ENCODE data around the gene LRMDA.
A peak's percentile ranks its signal among the peaks of the same experiment; 100 is the strongest.

The LRMDA gene

GRCh38 chr10:76089556-76090180 lies 658.2 kb downstream of the LRMDA start (continued):
- no peak for TF ChIP-seq ZNF658 (tag by site-specific recombination; IDR thresholded peaks at IDR 0.05)
- TF ChIP-seq, protein P1, sequence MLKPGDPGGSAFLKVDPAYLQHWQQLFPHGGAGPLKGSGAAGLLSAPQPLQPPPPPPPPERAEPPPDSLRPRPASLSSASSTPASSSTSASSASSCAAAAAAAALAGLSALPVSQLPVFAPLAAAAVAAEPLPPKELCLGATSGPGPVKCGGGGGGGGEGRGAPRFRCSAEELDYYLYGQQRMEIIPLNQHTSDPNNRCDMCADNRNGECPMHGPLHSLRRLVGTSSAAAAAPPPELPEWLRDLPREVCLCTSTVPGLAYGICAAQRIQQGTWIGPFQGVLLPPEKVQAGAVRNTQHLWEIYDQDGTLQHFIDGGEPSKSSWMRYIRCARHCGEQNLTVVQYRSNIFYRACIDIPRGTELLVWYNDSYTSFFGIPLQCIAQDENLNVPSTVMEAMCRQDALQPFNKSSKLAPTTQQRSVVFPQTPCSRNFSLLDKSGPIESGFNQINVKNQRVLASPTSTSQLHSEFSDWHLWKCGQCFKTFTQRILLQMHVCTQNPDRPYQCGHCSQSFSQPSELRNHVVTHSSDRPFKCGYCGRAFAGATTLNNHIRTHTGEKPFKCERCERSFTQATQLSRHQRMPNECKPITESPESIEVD (tag by site-specific recombination; IDR thresholded peaks at IDR 0.05) = peak; percentile 36; the same call in 1 of the 2 replicates
- TF ChIP-seq ZNF341 (tag by site-specific recombination; IDR thresholded peaks at IDR 0.05; ENCODE audit: low read depth) = peak; percentile 56
- TF ChIP-seq, protein P2, sequence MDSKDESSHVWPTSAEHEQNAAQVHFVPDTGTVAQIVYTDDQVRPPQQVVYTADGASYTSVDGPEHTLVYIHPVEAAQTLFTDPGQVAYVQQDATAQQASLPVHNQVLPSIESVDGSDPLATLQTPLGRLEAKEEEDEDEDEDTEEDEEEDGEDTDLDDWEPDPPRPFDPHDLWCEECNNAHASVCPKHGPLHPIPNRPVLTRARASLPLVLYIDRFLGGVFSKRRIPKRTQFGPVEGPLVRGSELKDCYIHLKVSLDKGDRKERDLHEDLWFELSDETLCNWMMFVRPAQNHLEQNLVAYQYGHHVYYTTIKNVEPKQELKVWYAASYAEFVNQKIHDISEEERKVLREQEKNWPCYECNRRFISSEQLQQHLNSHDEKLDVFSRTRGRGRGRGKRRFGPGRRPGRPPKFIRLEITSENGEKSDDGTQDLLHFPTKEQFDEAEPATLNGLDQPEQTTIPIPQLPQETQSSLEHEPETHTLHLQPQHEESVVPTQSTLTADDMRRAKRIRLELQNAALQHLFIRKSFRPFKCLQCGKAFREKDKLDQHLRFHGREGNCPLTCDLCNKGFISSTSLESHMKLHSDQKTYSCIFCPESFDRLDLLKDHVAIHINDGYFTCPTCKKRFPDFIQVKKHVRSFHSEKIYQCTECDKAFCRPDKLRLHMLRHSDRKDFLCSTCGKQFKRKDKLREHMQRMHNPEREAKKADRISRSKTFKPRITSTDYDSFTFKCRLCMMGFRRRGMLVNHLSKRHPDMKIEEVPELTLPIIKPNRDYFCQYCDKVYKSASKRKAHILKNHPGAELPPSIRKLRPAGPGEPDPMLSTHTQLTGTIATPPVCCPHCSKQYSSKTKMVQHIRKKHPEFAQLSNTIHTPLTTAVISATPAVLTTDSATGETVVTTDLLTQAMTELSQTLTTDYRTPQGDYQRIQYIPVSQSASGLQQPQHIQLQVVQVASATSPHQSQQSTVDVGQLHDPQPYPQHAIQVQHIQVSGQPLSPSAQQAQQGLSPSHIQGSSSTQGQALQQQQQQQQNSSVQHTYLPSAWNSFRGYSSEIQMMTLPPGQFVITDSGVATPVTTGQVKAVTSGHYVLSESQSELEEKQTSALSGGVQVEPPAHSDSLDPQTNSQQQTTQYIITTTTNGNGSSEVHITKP (tag by site-specific recombination; IDR thresholded peaks at IDR 0.05) = no peak
- TF ChIP-seq ZNF354C (tag by site-specific recombination; IDR thresholded peaks at IDR 0.05; ENCODE audit: borderline replicate concordance, low read depth) = no peak
- TF ChIP-seq REPIN1 (tag by site-specific recombination; IDR thresholded peaks at IDR 0.05; ENCODE audit: low read depth) = no peak
- TF ChIP-seq, protein P3, sequence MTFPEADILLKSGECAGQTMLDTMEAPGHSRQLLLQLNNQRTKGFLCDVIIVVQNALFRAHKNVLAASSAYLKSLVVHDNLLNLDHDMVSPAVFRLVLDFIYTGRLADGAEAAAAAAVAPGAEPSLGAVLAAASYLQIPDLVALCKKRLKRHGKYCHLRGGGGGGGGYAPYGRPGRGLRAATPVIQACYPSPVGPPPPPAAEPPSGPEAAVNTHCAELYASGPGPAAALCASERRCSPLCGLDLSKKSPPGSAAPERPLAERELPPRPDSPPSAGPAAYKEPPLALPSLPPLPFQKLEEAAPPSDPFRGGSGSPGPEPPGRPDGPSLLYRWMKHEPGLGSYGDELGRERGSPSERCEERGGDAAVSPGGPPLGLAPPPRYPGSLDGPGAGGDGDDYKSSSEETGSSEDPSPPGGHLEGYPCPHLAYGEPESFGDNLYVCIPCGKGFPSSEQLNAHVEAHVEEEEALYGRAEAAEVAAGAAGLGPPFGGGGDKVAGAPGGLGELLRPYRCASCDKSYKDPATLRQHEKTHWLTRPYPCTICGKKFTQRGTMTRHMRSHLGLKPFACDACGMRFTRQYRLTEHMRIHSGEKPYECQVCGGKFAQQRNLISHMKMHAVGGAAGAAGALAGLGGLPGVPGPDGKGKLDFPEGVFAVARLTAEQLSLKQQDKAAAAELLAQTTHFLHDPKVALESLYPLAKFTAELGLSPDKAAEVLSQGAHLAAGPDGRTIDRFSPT (tag by site-specific recombination; IDR thresholded peaks at IDR 0.05) = no peak
- TF ChIP-seq, protein P4, sequence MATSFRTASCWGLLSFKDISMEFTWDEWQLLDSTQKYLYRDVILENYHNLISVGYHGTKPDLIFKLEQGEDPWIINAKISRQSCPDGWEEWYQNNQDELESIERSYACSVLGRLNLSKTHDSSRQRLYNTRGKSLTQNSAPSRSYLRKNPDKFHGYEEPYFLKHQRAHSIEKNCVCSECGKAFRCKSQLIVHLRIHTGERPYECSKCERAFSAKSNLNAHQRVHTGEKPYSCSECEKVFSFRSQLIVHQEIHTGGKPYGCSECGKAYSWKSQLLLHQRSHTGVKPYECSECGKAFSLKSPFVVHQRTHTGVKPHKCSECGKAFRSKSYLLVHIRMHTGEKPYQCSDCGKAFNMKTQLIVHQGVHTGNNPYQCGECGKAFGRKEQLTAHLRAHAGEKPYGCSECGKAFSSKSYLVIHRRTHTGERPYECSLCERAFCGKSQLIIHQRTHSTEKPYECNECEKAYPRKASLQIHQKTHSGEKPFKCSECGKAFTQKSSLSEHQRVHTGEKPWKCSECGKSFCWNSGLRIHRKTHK (tag by site-specific recombination; IDR thresholded peaks at IDR 0.05) = no peak

DNA sequence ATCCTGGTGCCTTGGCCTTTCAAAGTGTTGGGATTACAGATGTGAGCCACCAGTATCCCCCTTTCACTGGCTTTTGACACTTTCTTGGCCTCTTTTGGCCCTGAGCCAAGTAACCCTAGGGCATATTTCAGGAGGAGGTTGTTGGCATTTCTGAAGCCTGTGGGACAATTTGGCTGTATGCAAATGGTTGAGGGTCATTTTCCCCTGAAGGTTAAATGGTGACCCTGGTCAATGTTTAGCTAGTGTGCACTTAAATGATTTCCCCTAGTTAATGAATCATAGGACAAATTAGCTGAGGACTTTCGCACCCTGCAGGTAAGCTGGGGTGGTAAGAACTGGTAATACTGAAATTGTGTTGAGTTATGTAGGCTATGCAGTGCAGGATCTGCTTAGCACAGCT lies 660.5 kb downstream of the LRMDA start:
- CTCF ChIA-PET = no interaction called here
- Histone ChIP-seq H3K9me3 (ENCODE audit: control insufficient read depth, insufficient read depth, low read depth, low read length) (no peaks in the 10 kb centered on the region), H3K4me1 (ENCODE audit: control insufficient read depth, insufficient read depth, low read length) (peaks cover 3% of the 10 kb centered on the region), H3K4me3 (ENCODE audit: low read depth, low read length) (no peak overlapping the region), H3K36me3 (ENCODE audit: control insufficient read depth in 2 of 2, insufficient read depth in 1 of 2, low read length in 2 of 2) (no peaks in the 10 kb centered on the region), H3K27ac (ENCODE audit: extremely low read depth, low read depth, low read length) (no peak overlapping the region)
- TF ChIP-seq KLF10 (tag by site-specific recombination; IDR thresholded peaks at IDR 0.05) (no peak), ZNF561 (tag by site-specific recombination; IDR thresholded peaks at IDR 0.05; ENCODE audit: borderline replicate concordance) (0 out of 2 replicates have a peak, but pooled peaks have one; percentile 38), ZNF785 (tag by site-specific recombination; IDR thresholded peaks at IDR 0.05) (no peak), PRDM4 (tag by site-specific recombination; IDR thresholded peaks at IDR 0.05) (no peak)
- TF ChIP-seq, protein P5, sequence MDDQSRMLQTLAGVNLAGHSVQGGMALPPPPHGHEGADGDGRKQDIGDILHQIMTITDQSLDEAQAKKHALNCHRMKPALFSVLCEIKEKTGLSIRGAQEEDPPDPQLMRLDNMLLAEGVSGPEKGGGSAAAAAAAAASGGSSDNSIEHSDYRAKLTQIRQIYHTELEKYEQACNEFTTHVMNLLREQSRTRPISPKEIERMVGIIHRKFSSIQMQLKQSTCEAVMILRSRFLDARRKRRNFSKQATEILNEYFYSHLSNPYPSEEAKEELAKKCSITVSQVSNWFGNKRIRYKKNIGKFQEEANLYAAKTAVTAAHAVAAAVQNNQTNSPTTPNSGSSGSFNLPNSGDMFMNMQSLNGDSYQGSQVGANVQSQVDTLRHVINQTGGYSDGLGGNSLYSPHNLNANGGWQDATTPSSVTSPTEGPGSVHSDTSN (CRISPR knock-in tag; IDR thresholded peaks at IDR 0.05) = no peak
- POLR2A ChIA-PET = no interaction called here
